Naive thymus-derived CD8-positive, alpha-beta T cell (primary cell): ENCODE data around the gene PALLD. TPM values are rescaled to one million over a fixed set of nuclear protein-coding genes. Genes with fewer than 3 reads are reported as not detected.

ENCODE experiments used
- ATAC-seq, 2 donors: fragments of 150-1000 bp; cut with Tn5 transposase in 1 of 2; sonication (Bioruptor Pico), chemical (Tn5 transposase) in 1 of 2; 1 replicate in 1 of 2; 2 replicates in 1 of 2; pipeline ENCODE4 v1.10.0; 2021; ENCODE audit warnings: mild to moderate bottlenecking in 2 of 2, moderate library complexity in 2 of 2
- POLR2A ChIA-PET: fragments of 350-600 bp; sonication (Branson Sonifier 250); formaldehyde crosslinking; loops from one replicate; lab custom pipeline; 2021; ENCODE audit warnings: antibody characterized with exemption; lab: Charles Lee
- DNase-seq, 10 donors: peaks; one replicate each; pipeline versions ENCODE4 v3.0.0 to v3.0.0-alpha.2; 2020 to 2022
- H3K27ac Mint-ChIP-seq, 10 donors: one replicate each; pipeline ENCODE4 v1.8.0; 2020 to 2022; ENCODE audit warnings: mild to moderate bottlenecking in 10 of 10, mixed read lengths in 10 of 10, moderate library complexity in 4 of 10, inconsistent platforms in 1 of 10
- H3K27me3 Mint-ChIP-seq, 5 donors: one replicate each; pipeline ENCODE4 v1.8.0; 2021 to 2022; ENCODE audit warnings: mixed read lengths in 5 of 5
- H3K36me3 Mint-ChIP-seq, 3 donors: one replicate each; pipeline ENCODE4 v1.8.0; 2020 to 2022; ENCODE audit warnings: mixed read lengths in 3 of 3, mild to moderate bottlenecking in 2 of 3, inconsistent platforms in 1 of 3
- H3K4me1 Mint-ChIP-seq, 4 donors: one replicate each; pipeline ENCODE4 v1.8.0; 2021 to 2022; ENCODE audit warnings: mixed read lengths in 4 of 4
- H3K4me3 Mint-ChIP-seq, 10 donors: one replicate each; pipeline ENCODE4 v1.8.0; 2020 to 2022; ENCODE audit warnings: mild to moderate bottlenecking in 10 of 10, mixed read lengths in 10 of 10, moderate library complexity in 6 of 10, inconsistent platforms in 1 of 10
- H3K9me3 Mint-ChIP-seq, 9 donors: one replicate each; pipeline ENCODE4 v1.8.0; 2020 to 2022; ENCODE audit warnings: mixed read lengths in 9 of 9, mild to moderate bottlenecking in 3 of 9, inconsistent platforms in 1 of 9, moderate library complexity in 1 of 9
- polyA plus RNA-seq, 3 donors: library from polyadenylated mRNA; unstranded; fragments of 300-500 nt; fragmentation: Illumina TruSeq; gene quantifications; one replicate each; pipeline ENCODE4 v1.2.3, GENCODE V29; 2021
- total RNA-seq, 8 experiments: library from RNA in 2 of 8; stranded (reverse) in 2 of 8; gene quantifications; one replicate each; pipeline ENCODE4 v1.2.3 and lab custom pipeline; 2021 to 2026

Gene PALLD
- total and polyA plus RNA-seq, 5 experiments from 2014 or later: 0.08 to 0.34 (median 0.32) TPM; not detected in 2

DNA sequence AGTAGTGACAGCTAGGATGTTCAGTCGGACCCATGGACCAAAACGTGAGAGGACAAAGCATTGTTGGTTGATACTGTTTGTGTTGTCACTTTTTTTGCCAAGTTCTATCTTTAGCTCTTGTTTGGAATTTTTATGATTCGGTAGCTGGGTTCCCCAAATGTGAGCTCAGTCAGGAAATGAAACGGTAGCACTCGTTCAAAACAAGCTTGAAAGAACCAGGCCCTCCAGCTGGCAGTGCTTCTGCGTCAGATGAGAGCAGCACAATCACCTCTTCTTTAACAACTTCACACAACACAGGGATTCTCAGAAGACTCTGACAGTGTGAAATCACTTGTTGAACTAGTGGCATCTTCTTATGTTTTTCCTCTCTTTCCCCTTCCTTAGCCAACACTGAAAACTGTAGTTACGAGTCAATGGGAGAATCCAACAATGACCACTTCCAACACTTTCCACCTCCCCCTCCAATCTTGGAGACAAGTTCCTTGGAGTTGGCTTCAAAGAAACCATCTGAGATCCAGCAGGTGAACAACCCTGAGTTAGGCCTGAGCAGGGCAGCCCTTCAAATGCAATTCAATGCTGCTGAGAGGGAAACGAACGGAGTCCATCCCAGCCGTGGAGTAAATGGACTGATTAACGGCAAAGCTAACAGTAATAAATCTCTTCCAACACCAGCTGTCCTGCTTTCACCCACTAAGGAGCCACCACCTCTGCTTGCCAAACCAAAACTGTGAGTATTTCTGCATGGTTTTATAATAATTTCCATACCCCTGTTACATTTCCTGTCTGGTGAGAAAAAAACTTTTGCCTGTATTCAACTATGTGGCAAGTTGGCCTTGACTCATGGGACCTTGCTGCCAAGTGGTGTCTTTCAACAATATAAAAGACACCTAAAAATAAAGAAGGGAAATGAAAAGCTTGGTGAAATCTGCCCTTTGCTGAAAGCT, 214.6 kb downstream of the PALLD start:
- no peak for DNase-seq
- H3K27ac Mint-ChIP-seq: peak overlapping the region in 1 of 10 donors; percentile 3

DNA sequence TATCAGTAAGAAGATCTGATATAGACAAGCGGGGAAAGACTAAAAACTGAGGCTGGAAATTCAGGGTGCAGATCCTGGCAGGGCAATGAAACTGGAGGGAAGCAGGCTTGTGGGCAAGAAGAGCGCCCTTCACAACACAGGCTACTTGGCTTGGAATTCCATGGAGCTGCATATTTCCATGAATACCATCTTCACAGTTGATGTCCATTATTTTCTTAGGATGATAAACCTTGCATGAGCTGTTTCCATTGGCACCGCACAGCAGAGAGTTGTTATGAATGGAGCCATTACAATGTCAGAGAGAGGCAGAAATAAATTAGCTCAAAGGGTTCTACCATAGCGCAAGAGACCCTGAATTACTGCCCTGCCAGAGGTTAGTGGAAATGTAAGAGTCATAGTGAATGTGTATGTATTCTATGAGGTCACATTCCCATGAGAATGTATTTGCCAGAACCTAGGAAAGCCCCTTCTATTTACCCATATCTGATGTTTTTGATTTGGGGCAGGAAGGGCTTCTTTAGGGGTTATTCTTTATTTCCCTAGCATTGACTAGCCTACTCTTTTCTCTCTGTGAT, 215.6 kb downstream of the PALLD start:
- no peak overlapping the region for H3K4me3 Mint-ChIP-seq
- no peaks in the 10 kb centered on the region for H3K9me3 Mint-ChIP-seq
- POLR2A ChIA-PET: no interaction called here
- no peaks in the 10 kb centered on the region for H3K36me3 Mint-ChIP-seq
- ATAC-seq (no peak), DNase-seq (no peak)
- H3K27me3 Mint-ChIP-seq: no peaks in the 10 kb centered on the region
- H3K4me1 Mint-ChIP-seq: peaks cover 0 to 12% (median 0%) of the 10 kb centered on the region in 4 donors
- H3K27ac Mint-ChIP-seq: no peak overlapping the region

More for the DNA sequence above, 214.6 kb downstream of the PALLD start:
- no peak for ATAC-seq
- Mint-ChIP-seq H3K27me3 (peaks cover 0 to 2% (median 0%) of the 10 kb centered on the region in 5 donors), H3K36me3 (no peaks in the 10 kb centered on the region), H3K4me3 (peak overlapping the region in 1 of 10 donors; percentile 3), H3K9me3 (no peaks in the 10 kb centered on the region), H3K4me1 (peaks cover 0 to 12% (median 0%) of the 10 kb centered on the region in 4 donors)
- POLR2A ChIA-PET: no interaction called here

DNA sequence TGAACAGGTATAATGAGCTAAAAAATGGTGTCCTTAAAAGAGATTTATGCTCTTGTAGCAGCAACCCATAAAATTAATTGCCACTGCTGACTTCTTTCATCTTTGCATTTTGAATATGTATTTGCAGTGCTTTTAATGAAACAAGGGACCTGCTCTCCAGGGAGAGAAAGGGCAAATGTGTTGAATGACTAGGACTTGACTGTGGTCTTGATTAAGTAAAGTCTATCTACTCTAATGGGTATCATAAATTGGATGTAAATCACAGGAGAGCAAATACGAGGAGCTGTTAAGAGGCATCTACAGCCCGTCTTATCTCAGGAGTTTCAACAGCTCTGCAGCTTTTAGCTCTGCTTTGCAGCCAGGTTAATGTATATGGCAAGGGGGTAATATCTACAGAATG, 216.4 kb downstream of the PALLD start:
- POLR2A ChIA-PET: no interaction called here
- Mint-ChIP-seq H3K36me3 (no peaks in the 10 kb centered on the region), H3K27ac (no peak overlapping the region), H3K9me3 (no peaks in the 10 kb centered on the region), H3K4me1 (peaks cover 0 to 15% (median 0%) of the 10 kb centered on the region in 4 donors), H3K27me3 (no peaks in the 10 kb centered on the region), H3K4me3 (no peak overlapping the region)
- DNase-seq (no peak), ATAC-seq (no peak)

DNA sequence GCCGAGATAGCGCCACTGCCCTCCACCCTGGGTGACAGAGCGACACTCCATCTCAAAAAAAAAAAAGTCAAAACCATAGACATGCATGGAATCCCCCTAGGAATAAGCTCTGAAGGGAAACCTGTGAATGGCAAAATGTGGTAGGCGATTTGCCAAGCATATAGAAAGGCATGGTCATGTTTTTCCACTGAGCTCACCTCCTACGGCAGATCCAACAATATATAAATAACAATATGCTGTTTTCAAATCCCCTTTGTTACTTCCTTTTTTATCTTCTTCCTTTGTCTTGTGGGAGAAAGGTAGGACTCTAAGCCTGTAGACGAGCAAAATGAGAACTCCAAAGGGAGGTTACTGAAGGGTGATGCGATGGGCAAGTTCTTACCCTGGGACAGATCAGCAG, 219.0 kb downstream of the PALLD start:
- peaks cover 0 to 3% (median 0%) of the 10 kb centered on the region in 3 donors for H3K36me3 Mint-ChIP-seq

DNA sequence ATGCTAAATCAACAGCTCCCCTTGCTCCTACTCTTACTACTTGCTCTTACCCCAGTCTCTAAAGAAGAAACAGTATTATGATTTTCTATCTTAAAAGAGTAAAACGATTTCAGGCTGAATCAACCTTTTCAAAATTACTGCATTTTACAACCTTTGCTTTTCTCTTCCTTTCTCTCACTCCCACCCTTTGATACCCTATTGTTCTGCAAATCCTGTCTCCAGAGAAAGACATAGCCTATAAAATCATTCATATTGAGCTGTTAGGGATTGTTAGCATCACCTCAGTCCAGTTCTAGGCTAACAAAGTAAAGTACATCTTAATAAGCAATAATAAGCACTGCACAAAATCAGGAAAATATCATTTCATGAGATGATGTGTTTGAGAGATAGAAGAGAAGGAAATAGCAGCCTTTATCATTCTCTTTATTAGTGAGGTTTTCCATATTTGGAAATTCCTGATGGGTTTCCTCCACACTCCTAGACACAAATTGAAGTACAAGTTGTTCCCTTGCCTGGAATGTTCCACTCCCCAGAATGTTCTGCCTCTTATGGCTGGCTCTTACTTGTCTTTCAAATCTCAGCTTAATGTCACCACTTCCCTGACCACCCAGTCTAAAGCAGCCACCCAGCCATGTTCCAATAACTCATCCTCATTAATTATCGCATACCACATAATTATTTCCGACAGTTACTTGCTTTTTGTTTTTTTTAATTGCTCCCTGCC, 219.7 kb downstream of the PALLD start:
- no peak for ATAC-seq
- peaks cover 0 to 3% (median 0%) of the 10 kb centered on the region in 3 donors for H3K36me3 Mint-ChIP-seq
- no peak overlapping the region for H3K4me3 Mint-ChIP-seq
- POLR2A ChIA-PET: no interaction called here
- peaks cover 0 to 8% (median 0%) of the 10 kb centered on the region in 4 donors for H3K4me1 Mint-ChIP-seq
- H3K27ac Mint-ChIP-seq: no peak overlapping the region
- H3K27me3 Mint-ChIP-seq: peaks cover 0 to 7% (median 2%) of the 10 kb centered on the region in 5 donors
- DNase-seq: no peak
- H3K9me3 Mint-ChIP-seq: no peaks in the 10 kb centered on the region

More for the DNA sequence above, 219.0 kb downstream of the PALLD start:
- Mint-ChIP-seq H3K9me3 (no peaks in the 10 kb centered on the region), H3K27me3 (peaks cover 0 to 6% (median 2%) of the 10 kb centered on the region in 5 donors), H3K4me1 (peaks cover 0 to 15% (median 0%) of the 10 kb centered on the region in 4 donors), H3K27ac (no peak overlapping the region), H3K4me3 (no peak overlapping the region)
- POLR2A ChIA-PET: no interaction called here
- ATAC-seq (no peak), DNase-seq (no peak)

DNA sequence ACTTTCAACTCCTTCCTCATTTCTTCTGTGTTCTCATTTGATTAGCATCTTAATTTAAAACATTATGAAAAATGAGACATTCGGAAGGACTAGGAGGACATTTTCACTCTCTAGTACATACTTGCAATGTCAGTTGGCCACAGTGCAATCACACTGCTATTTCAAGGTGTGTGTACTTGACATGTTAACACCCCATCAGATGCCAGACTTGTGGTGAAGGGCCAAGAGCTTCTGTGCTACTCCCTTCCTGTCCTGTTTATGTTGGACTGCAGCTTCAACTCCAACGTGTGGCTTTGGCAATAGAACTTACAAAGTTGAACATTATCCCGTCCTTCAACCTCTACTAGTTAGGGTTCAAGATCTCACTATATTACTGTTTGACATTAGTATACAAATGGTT, 221.0 kb downstream of the PALLD start:
- Mint-ChIP-seq H3K27ac (no peak overlapping the region), H3K4me3 (no peak overlapping the region), H3K27me3 (peaks cover 0 to 16% (median 2%) of the 10 kb centered on the region in 5 donors), H3K36me3 (peaks cover 0 to 3% (median 0%) of the 10 kb centered on the region in 3 donors), H3K9me3 (peaks cover 0 to 7% (median 0%) of the 10 kb centered on the region in 9 donors), H3K4me1 (peaks cover 3 to 9% (median 6%) of the 10 kb centered on the region in 4 donors)
- POLR2A ChIA-PET: no interaction called here
- ATAC-seq (no peak), DNase-seq (no peak)

DNA sequence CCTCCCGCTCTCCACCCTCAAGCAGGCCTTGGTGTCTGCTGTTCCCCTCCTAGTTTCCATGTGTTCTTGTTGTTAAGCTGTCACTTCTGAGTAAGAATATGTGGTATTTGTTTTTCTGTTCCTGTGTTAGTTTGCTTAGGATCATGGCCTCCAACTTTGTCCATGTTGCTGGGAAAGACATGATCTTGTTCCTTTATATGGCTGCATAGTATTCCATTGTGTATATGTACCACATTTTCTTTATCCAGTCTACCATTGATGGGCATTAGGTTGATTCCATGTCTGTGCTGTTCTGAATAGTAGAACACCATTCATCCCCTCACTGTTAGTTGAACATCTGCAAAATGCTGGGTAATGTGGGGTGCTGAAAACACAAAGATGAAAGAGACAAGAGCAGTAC, 222.9 kb downstream of the PALLD start:
- POLR2A ChIA-PET: interaction anchor here (0.7 kb wide), 1 partner anchor 14 kb away, joined by 6 read pairs; no protein-coding TSS in a partner anchor
- Mint-ChIP-seq H3K4me3 (no peak overlapping the region), H3K27me3 (peaks cover 0 to 21% (median 2%) of the 10 kb centered on the region in 5 donors), H3K4me1 (peaks cover 3 to 14% (median 10%) of the 10 kb centered on the region in 4 donors), H3K27ac (no peak overlapping the region), H3K9me3 (peaks cover 0 to 9% (median 0%) of the 10 kb centered on the region in 9 donors), H3K36me3 (peaks cover 0 to 3% (median 0%) of the 10 kb centered on the region in 3 donors)
- no peak for DNase-seq
- no peak for ATAC-seq

DNA sequence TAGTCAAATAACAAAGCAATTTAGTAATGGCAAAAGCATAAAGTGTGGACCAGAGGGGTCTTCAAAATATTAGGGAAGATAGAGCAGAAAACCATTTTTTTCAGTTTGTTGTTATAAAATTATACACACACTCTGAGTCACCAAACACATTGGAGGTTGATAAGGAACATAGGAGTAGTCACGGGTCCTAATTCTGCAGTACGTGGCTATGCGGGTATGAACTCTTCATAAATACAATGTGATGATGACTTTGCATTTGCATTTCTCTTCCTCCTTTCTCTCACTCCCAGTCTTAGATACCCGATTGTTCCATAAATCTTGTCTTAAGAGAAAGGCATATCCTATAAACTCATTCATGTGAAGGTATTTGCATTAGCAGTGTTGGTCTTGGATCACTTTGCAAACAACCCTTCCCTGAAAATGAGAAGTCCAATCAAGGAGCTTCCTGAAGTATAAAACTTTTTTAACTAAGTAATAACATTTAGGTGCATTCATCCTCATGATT, 223.6 kb downstream of the PALLD start:
- Mint-ChIP-seq H3K4me3 (no peak overlapping the region), H3K9me3 (peaks cover 0 to 9% (median 0%) of the 10 kb centered on the region in 9 donors), H3K4me1 (peaks cover 3 to 19% (median 10%) of the 10 kb centered on the region in 4 donors), H3K27me3 (peaks cover 0 to 21% (median 3%) of the 10 kb centered on the region in 5 donors), H3K27ac (no peak overlapping the region), H3K36me3 (peaks cover 0 to 3% (median 0%) of the 10 kb centered on the region in 3 donors)
- POLR2A ChIA-PET: no interaction called here
- DNase-seq (no peak), ATAC-seq (no peak)

DNA sequence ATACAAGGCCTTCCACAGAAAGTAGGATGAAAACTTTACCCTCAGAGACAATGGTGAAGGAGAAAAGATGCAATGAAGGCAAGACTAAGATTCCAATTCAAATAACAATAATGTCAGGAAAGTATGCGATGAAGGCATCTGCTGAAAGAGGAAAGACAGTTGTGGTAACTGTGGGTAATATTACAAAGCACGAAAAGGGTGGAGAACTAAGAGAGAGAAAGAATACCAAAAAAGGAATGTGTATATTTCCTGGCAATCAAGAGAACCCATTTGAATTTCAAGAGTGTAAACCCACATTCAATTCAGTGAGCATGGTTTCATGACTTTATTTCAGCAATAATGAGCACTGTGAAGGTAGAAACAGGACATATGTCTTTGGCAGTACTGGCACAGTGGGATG, 225.5 kb downstream of the PALLD start:
- DNase-seq: no peak
- H3K4me3 Mint-ChIP-seq: no peak overlapping the region
- no peak overlapping the region for H3K27ac Mint-ChIP-seq

DNA sequence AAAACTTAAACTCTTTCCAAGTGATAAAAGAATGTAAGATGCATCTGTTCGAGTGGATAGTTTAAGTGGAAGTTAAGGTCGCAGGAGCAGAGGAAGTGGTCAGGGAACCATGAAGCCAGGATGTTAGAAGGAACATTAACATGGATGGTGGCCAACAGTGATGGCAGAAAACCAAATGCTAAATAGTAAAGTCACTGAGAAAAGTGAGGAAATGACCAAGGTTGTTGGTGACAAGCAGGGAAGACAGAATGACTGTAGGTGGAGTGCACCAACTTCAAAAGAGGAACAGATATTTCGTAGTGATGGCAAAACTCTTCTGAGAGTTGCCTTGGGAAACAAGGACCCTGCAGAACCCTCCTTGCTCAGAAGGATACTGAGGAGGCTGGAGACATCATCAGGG, 226.2 kb downstream of the PALLD start:
- Mint-ChIP-seq H3K4me3 (no peak overlapping the region), H3K36me3 (peaks cover 0 to 3% (median 0%) of the 10 kb centered on the region in 3 donors), H3K4me1 (peaks cover 3 to 20% (median 10%) of the 10 kb centered on the region in 4 donors), H3K9me3 (peaks cover 0 to 9% (median 2%) of the 10 kb centered on the region in 9 donors), H3K27me3 (peaks cover 0 to 25% (median 3%) of the 10 kb centered on the region in 5 donors), H3K27ac (no peak overlapping the region)
- DNase-seq (no peak), ATAC-seq (no peak)
- POLR2A ChIA-PET: no interaction called here

More for the DNA sequence above, 225.5 kb downstream of the PALLD start:
- Mint-ChIP-seq H3K9me3 (peaks cover 0 to 9% (median under 1%) of the 10 kb centered on the region in 9 donors), H3K36me3 (peaks cover 0 to 3% (median 0%) of the 10 kb centered on the region in 3 donors), H3K4me1 (peaks cover 3 to 22% (median 10%) of the 10 kb centered on the region in 4 donors), H3K27me3 (peaks cover 0 to 25% (median 3%) of the 10 kb centered on the region in 5 donors)
- POLR2A ChIA-PET: no interaction called here
- ATAC-seq: no peak

DNA sequence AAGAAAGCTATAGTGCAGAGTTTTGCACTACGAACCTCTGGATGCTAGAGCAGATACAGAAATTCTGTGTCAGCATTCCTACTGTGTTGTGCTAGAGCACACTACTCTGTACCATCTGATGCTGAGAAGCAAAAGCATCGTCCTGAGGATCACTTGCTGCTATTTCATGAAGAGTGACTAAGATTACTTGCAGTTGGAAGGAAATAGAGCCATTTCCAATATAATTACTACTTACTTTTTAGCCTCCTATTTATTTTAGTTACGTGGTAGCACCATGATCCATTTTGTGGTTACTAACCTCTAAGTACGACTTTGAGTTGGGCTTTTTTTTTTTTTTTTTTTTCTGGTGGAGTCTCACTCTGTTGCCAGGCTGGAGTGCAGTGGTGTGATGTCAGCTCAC, 226.7 kb downstream of the PALLD start:
- H3K27me3 Mint-ChIP-seq: peaks cover 0 to 25% (median 5%) of the 10 kb centered on the region in 5 donors
- H3K4me3 Mint-ChIP-seq: no peak overlapping the region
- POLR2A ChIA-PET: no interaction called here
- DNase-seq (no peak), ATAC-seq (no peak)
- no peak overlapping the region for H3K27ac Mint-ChIP-seq
- peaks cover 3 to 20% (median 10%) of the 10 kb centered on the region in 4 donors for H3K4me1 Mint-ChIP-seq
- peaks cover 0 to 3% (median 0%) of the 10 kb centered on the region in 3 donors for H3K36me3 Mint-ChIP-seq
- peaks cover 0 to 9% (median 3%) of the 10 kb centered on the region in 9 donors for H3K9me3 Mint-ChIP-seq

DNA sequence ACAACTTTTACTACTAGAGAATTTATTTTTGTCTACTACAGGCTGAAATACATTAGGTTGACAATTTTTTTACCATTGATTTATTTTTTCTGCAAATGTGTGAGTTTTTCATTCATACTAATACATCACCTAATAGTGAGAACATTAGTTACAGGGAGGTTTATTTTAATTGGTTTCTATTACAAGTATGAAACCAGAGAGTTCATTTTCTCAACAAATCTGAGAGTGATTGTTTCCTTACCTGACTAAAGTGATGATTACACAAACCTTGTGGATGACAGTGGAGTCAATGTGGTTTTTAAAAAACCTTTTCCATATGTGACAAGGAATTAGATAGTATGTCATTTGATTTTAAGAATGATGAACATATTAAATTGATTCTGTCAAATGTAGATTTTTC, 227.4 kb downstream of the PALLD start:
- peaks cover 3 to 20% (median 10%) of the 10 kb centered on the region in 4 donors for H3K4me1 Mint-ChIP-seq
- DNase-seq (no peak), ATAC-seq (no peak)
- peaks cover 4 to 29% (median 5%) of the 10 kb centered on the region in 5 donors for H3K27me3 Mint-ChIP-seq
- POLR2A ChIA-PET: no interaction called here
- peaks cover 0 to 9% (median 4%) of the 10 kb centered on the region in 9 donors for H3K9me3 Mint-ChIP-seq
- H3K27ac Mint-ChIP-seq: no peak overlapping the region
- peaks cover 0 to 4% (median 0%) of the 10 kb centered on the region in 3 donors for H3K36me3 Mint-ChIP-seq
- H3K4me3 Mint-ChIP-seq: no peak overlapping the region
